ENCODE measurements around the gene CNTNAP2. TPM values are rescaled to one million over a fixed set of nuclear protein-coding genes. Genes with fewer than 3 reads are reported as not detected.

CNTNAP2 gene
- total and polyA plus RNA-seq, 9 donors = 0.24 to 7.0 (median 1.5) TPM

DNA sequence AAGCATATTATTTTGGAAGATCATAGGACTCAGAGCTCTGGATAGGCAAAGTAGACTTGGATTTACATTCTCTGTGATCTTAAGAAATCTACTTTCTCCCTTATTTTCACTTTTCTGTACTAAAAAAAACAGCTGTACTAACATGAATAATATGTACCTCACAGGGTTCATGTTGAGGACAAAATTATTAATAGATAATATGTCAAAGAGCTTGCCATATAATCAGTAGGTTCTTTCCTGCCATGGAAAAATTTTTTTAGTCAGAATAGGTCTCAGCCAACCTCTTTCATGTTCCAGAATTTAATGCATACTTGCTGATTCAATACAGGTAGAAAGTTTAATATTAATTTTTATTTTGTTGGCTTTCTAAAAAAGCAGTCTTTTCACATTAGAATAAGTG is 1693.7 kb downstream of the CNTNAP2 start:
- Histone ChIP-seq H3K9me3 (no peaks in the 10 kb centered on the region), H3K27ac (peak overlapping the region in 1 of 2 donors; percentile 64), H3K4me3 (no peak overlapping the region), H3K4me1 (ENCODE audit: insufficient read depth) (peaks cover 1% of the 10 kb centered on the region), H3K36me3 (no peaks in the 10 kb centered on the region), H3K27me3 (peaks cover 3% of the 10 kb centered on the region)
- no peak for DNase-seq
- TF ChIP-seq EP300 (IDR thresholded peaks at IDR 0.05) = no peak
- no peak for TF ChIP-seq POLR2A (IDR thresholded peaks at IDR 0.05)
- TF ChIP-seq, protein P1, sequence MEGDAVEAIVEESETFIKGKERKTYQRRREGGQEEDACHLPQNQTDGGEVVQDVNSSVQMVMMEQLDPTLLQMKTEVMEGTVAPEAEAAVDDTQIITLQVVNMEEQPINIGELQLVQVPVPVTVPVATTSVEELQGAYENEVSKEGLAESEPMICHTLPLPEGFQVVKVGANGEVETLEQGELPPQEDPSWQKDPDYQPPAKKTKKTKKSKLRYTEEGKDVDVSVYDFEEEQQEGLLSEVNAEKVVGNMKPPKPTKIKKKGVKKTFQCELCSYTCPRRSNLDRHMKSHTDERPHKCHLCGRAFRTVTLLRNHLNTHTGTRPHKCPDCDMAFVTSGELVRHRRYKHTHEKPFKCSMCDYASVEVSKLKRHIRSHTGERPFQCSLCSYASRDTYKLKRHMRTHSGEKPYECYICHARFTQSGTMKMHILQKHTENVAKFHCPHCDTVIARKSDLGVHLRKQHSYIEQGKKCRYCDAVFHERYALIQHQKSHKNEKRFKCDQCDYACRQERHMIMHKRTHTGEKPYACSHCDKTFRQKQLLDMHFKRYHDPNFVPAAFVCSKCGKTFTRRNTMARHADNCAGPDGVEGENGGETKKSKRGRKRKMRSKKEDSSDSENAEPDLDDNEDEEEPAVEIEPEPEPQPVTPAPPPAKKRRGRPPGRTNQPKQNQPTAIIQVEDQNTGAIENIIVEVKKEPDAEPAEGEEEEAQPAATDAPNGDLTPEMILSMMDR (IDR thresholded peaks at IDR 0.05) = no peak
- intact Hi-C loops (cut with DNase I) = no loop called here

DNA sequence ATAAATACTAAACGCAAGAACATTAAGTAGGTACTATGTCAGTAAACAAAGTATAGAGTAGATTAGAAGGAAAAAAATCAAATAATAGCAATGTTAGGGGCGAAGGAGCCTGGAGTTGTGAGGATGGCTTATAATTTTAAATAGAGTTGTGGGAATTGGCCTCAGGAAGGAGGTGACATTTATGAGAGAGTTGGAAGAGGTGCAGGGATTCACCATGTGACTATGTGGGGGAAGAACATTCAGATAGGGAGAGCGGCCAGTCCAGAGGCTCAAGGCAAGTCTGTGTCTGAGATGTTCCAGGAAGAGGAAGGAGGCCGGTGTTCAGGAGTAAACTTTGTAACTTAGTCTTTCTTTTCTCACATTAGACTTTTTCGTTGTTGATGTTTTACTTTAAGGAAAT is 1695.3 kb downstream of the CNTNAP2 start:
- peaks cover 1% of the 10 kb centered on the region for H3K4me1 ChIP-seq (ENCODE audit: insufficient read depth)
- peak overlapping the region in 1 of 2 donors; percentile 48 for H3K27ac ChIP-seq
- TF ChIP-seq, protein P1 (IDR thresholded peaks at IDR 0.05) = no peak
- no peak for TF ChIP-seq POLR2A (IDR thresholded peaks at IDR 0.05)
- peaks cover 3% of the 10 kb centered on the region for H3K27me3 ChIP-seq
- no peaks in the 10 kb centered on the region for H3K9me3 ChIP-seq
- DNase-seq = peak in 3 of 5 donors; percentile 29 to 38 (median 29)
- H3K4me3 ChIP-seq = no peak overlapping the region
- H3K36me3 ChIP-seq = no peaks in the 10 kb centered on the region
- WGBS, 3 donors = 54 to 59% (median 58%) methylated on average over 5 of the region's 5 CpGs
- intact Hi-C loops (cut with DNase I) = no loop called here

DNA sequence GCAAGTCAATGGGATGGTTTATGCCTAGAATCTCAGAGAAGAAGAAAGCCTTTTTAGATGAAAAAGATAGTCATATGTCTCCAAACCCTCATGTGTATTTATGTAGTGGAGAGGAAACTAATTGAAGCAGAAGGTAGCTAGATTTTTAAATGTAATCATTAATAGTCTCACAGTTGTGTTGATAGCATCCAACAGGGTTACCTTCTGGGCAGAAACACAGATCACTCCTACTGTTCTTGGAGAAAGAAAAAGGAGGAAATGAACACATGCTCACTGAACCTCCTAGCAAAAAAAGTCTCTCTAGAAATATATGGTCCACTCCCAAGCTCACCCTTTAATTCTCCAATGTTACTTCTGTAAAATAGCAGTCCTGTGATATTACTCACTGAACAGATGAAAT is 1696.7 kb downstream of the CNTNAP2 start:
- Histone ChIP-seq H3K4me3 (no peak overlapping the region), H3K27me3 (peaks cover 3% of the 10 kb centered on the region), H3K36me3 (no peaks in the 10 kb centered on the region), H3K27ac (no peak overlapping the region), H3K9me3 (no peaks in the 10 kb centered on the region), H3K4me1 (ENCODE audit: insufficient read depth) (peaks cover 1% of the 10 kb centered on the region)
- DNase-seq = no peak
- TF ChIP-seq EP300 (IDR thresholded peaks at IDR 0.05) = no peak
- TF ChIP-seq, protein P1 (IDR thresholded peaks at IDR 0.05) = no peak
- no peak for TF ChIP-seq POLR2A (IDR thresholded peaks at IDR 0.05)
- intact Hi-C loops (cut with DNase I) = no loop called here

DNA sequence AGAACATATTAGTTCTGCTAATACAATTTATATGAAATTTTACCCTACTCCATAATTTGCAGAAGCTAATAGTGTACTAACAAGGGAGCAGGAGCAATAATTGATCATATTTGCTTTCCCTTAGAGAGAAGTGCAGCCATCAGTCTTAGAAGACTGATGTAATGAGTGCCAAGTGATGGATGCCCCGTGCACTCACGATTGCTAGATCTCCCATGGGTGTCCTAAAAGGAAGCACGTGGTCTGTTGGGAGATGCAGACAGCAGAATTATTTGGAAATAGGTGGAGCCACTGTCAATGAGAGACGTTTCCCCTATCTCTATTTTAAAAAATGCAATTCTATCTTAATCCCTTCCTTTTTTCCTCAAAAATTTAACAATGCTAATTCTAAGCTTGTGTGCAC is 1701.7 kb downstream of the CNTNAP2 start:
- intact Hi-C loops (cut with DNase I) = no loop called here
- Histone ChIP-seq H3K9me3 (no peaks in the 10 kb centered on the region), H3K4me1 (ENCODE audit: insufficient read depth) (no peaks in the 10 kb centered on the region), H3K27ac (no peak overlapping the region), H3K36me3 (no peaks in the 10 kb centered on the region), H3K27me3 (peaks cover 3% of the 10 kb centered on the region), H3K4me3 (no peak overlapping the region)
- WGBS, 3 donors = 54 to 74% (median 59%) methylated on average over 4 of the region's 4 CpGs
- no peak for DNase-seq
- TF ChIP-seq EP300 (IDR thresholded peaks at IDR 0.05) (no peak), POLR2A (IDR thresholded peaks at IDR 0.05) (no peak)
- TF ChIP-seq, protein P1 (IDR thresholded peaks at IDR 0.05) = no peak

DNA sequence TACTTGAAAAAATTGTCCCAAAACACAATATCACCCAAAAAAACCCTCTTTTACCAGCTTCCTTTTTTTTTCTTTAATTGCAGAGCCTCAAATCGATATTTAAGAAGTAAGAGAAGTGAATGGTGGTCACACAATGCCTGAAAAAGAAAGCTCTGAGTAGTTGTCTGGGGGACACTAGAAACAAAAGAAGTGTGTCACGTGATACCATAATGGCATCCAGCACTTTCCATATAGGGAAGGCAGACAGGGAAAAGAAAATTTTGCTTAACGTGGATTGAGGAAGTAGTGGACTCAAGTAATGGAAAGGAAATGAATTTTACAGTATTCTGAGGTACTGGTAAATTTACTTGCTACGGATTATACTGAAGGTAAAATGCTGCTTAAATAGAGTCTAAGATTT is 1708.1 kb downstream of the CNTNAP2 start:
- H3K4me1 ChIP-seq (ENCODE audit: insufficient read depth) = no peaks in the 10 kb centered on the region
- H3K36me3 ChIP-seq = no peaks in the 10 kb centered on the region
- no peak overlapping the region for H3K27ac ChIP-seq
- H3K9me3 ChIP-seq = no peaks in the 10 kb centered on the region
- H3K4me3 ChIP-seq = no peak overlapping the region
- intact Hi-C loops (cut with DNase I) = no loop called here
- no peak for DNase-seq
- TF ChIP-seq POLR2A (IDR thresholded peaks at IDR 0.05) (no peak), EP300 (IDR thresholded peaks at IDR 0.05) (no peak)
- TF ChIP-seq, protein P1 (IDR thresholded peaks at IDR 0.05) = no peak
- WGBS, 3 donors = 83 to 89% (median 87%) methylated on average over 4 of the region's 4 CpGs
- no peaks in the 10 kb centered on the region for H3K27me3 ChIP-seq
